Gastrocnemius medialis (tissue), 4 donors: ENCODE data around the gene TUBB. TPM values are rescaled to one million over a fixed set of nuclear protein-coding genes. Genes with fewer than 3 reads are reported as not detected.

Source experiments
- ATAC-seq, 2 donors: fragments of 150-250 bp; one replicate each; pipeline ENCODE4 v1.9.1; 2016
- DNase-seq, 2 donors: peaks; one replicate each; pipeline ENCODE4 v3.0.0-alpha.2; 2019
- H3K27ac ChIP-seq, 4 donors: fragments of 200-600 bp; sonication (generic); 1 replicate in 1 of 4; 2 replicates in 3 of 4; pipeline ENCODE4 v1.5.1; 2016 to 2018; ENCODE audit warnings: mild to moderate bottlenecking in 2 of 4, moderate library complexity in 1 of 4
- H3K27me3 ChIP-seq, 3 donors: fragments of 200-600 bp; sonication (generic) in 2 of 3; 1 replicate in 1 of 3; 2 replicates in 2 of 3; pipeline versions ENCODE4 v1.5.1 to v1.6.0; 2016 to 2019; ENCODE audit warnings: mild to moderate bottlenecking in 1 of 3, moderate library complexity in 1 of 3
- H3K36me3 ChIP-seq, 2 donors: fragments of 200-600 bp; sonication (generic) in 1 of 2; one replicate each; pipeline ENCODE4 v1.5.1; 2017 to 2018
- H3K4me1 ChIP-seq, 2 donors: fragments of 200-600 bp; sonication (generic) in 1 of 2; one replicate each; pipeline ENCODE4 v1.5.1; 2016 to 2017; ENCODE audit warnings: mild to moderate bottlenecking in 2 of 2
- H3K4me3 ChIP-seq, 4 donors: fragments of 200-600 bp; sonication (generic) in 3 of 4; 1 replicate in 1 of 4; 2 replicates in 3 of 4; pipeline ENCODE4 v1.5.1; 2016 to 2019; ENCODE audit warnings: mild to moderate bottlenecking in 2 of 4
- H3K9me3 ChIP-seq, 3 donors: fragments of 200-600 bp; sonication (generic) in 2 of 3; 1 replicate in 1 of 3; 2 replicates in 2 of 3; pipeline ENCODE4 v1.5.1; 2016 to 2019
- POLR2A ChIP-seq, 2 donors: fragments of 450-650 bp; IDR thresholded peaks; one replicate each; pipeline ENCODE4 v1.6.1; 2017; ENCODE audit warnings: antibody characterized with exemption in 2 of 2, mild to moderate bottlenecking in 2 of 2, moderate library complexity in 2 of 2
- in situ Hi-C, 4 donors: fragments of 200-750 bp; cut with MboI; loops; one replicate each; pipeline versions ENCODE4 v1.15.0 to v1.8.0; 2017; ENCODE audit warnings: low sequenced_read_pairs in 4 of 4
- intact Hi-C: fragments of 100-400 bp; cut with DNase I; formaldehyde crosslinking; loops from one replicate; pipeline ENCODE4 v1.15.1; 2023; ENCODE audit warnings: low total_unique reads
- total RNA-seq, 4 donors: library from RNA; depleted of rRNA; stranded (reverse); fragments of >200 nt; gene quantifications; one replicate each; pipeline versions ENCODE4 v1.1.0 to v1.2.3, GENCODE V29; 2016
- TF ChIP-seq, protein P1 (sequence below), 5 experiments: fragments of 450-650 bp in 3 of 5; fragments of 200-600 bp in 2 of 5; sonication (generic) in 2 of 5; IDR thresholded peaks in 4 of 5; conservative IDR thresholded peaks in 1 of 5; 1 replicate in 4 of 5; 2 replicates in 1 of 5; pipeline ENCODE4 v1.5.1; 2016 to 2019; ENCODE audit warnings: antibody characterized with exemption in 5 of 5, mild to moderate bottlenecking in 3 of 5, moderate library complexity in 3 of 5

Gene TUBB
- total RNA-seq, 4 donors from 2014 or later = 79.7 to 294 (median 193) TPM

- intact Hi-C loops (no loop called here), in situ Hi-C loops (no loop called here)
- no peaks in the 10 kb centered on the region for H3K36me3 ChIP-seq
- no peak overlapping the region for H3K4me3 ChIP-seq
- DNase-seq (no peak), ATAC-seq (no peak)
- no peak for TF ChIP-seq POLR2A (IDR thresholded peaks at IDR 0.05)
- TF ChIP-seq, protein P1, sequence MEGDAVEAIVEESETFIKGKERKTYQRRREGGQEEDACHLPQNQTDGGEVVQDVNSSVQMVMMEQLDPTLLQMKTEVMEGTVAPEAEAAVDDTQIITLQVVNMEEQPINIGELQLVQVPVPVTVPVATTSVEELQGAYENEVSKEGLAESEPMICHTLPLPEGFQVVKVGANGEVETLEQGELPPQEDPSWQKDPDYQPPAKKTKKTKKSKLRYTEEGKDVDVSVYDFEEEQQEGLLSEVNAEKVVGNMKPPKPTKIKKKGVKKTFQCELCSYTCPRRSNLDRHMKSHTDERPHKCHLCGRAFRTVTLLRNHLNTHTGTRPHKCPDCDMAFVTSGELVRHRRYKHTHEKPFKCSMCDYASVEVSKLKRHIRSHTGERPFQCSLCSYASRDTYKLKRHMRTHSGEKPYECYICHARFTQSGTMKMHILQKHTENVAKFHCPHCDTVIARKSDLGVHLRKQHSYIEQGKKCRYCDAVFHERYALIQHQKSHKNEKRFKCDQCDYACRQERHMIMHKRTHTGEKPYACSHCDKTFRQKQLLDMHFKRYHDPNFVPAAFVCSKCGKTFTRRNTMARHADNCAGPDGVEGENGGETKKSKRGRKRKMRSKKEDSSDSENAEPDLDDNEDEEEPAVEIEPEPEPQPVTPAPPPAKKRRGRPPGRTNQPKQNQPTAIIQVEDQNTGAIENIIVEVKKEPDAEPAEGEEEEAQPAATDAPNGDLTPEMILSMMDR (IDR thresholded peaks at IDR 0.05 in 4 of 5, conservative IDR thresholded peaks at IDR 0.05 in 1 of 5) = no peak
- no peaks in the 10 kb centered on the region for H3K27me3 ChIP-seq
- no peaks in the 10 kb centered on the region for H3K9me3 ChIP-seq
- peaks cover 0 to 9% of the 10 kb centered on the region in 2 donors for H3K4me1 ChIP-seq
- no peak overlapping the region for H3K27ac ChIP-seq
Observed at GRCh38 chr6:30767944-30768301, 47.8 kb downstream of the TUBB start.

- ATAC-seq (no peak), DNase-seq (no peak)
- TF ChIP-seq, protein P1 (IDR thresholded peaks at IDR 0.05 in 4 of 5, conservative IDR thresholded peaks at IDR 0.05 in 1 of 5) = no peak
- H3K27ac ChIP-seq = no peak overlapping the region
- no peaks in the 10 kb centered on the region for H3K9me3 ChIP-seq
- in situ Hi-C loops = no loop called here
- intact Hi-C loops = no loop called here
- H3K27me3 ChIP-seq = no peaks in the 10 kb centered on the region
- no peaks in the 10 kb centered on the region for H3K36me3 ChIP-seq
- H3K4me3 ChIP-seq = no peak overlapping the region
- H3K4me1 ChIP-seq = peaks cover 0 to 9% of the 10 kb centered on the region in 2 donors
Observed at GRCh38 chr6:30768634-30769087, 48.5 kb downstream of the TUBB start.

DNA sequence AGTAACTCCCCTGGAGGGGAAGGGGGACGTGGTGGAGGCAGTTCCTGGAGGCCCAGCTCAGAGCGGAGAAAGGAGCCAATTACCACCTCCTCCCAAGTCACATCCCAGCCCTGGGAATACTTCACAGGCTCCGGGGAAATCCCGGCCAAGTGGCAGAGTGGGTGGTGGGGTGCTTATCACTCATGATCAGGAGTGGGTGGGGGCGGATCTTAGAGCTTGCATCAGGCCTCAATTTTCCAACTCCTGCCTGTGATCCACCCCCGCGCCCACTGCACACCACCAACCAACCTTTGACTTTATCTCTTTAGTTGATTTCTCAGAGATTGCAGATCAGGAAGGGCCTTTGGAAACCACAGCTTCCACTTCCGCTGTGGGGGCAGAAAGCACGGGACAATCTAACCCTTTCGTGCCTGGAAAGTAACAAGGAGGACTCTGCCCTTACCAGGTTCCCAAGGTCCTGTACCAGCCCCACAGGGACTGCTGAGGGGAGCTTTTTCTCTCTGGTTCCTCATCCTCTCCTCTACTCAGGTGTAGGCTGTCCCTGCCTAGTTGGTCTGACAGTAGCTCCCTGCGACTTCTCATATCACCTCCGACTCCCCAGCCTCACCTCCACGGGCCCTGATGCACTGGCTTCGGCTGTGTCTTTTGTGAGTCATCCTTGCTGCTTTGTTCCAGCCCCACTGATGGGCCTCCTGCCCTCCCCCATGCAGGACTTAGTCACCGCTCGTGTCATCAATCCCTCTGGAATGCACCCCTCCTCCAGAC, 49.1 kb downstream of the TUBB start:
- Histone ChIP-seq H3K36me3 (no peaks in the 10 kb centered on the region), H3K4me3 (no peak overlapping the region), H3K27ac (no peak overlapping the region), H3K4me1 (peaks cover 0 to 5% of the 10 kb centered on the region in 2 donors), H3K27me3 (no peaks in the 10 kb centered on the region), H3K9me3 (no peaks in the 10 kb centered on the region)
- TF ChIP-seq POLR2A (IDR thresholded peaks at IDR 0.05) = no peak
- TF ChIP-seq, protein P1 (IDR thresholded peaks at IDR 0.05 in 4 of 5, conservative IDR thresholded peaks at IDR 0.05 in 1 of 5) = no peak
- ATAC-seq (peak in 1 of 2 donors; percentile 56), DNase-seq (no peak)
- in situ Hi-C loops = no loop called here
- intact Hi-C loops = no loop called here

DNA sequence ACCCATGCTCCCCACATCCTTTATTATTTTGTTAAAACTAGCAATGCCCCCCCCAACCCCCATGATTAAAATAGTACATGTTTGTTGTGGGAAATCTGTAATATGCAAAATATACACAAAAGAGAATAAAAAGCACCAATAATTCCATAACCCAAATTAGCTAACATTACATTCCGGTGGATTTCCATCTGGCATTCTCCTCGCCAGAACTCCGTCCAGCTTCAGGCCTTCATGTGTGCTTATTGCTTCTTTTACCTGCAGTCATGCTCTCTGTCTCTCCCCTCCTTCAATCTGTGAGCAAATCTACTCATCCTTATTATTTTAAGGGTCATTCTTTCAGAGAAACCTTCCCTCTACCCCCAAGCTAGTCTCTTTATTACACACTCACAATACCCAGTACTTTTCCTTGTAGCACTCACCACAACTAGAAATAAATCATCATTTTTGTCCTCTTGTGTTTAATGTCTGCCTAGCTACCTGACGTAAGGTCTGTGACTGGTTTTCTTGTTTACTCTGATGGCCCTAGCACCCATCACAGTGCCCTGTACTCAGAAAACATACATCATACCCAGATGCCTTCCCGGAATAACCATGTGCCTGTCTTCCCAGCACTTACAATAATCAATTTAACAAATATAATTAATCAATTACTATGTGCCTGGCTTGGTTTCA, 49.8 kb downstream of the TUBB start:
- no peak for TF ChIP-seq POLR2A (IDR thresholded peaks at IDR 0.05)
- TF ChIP-seq, protein P1 (IDR thresholded peaks at IDR 0.05 in 4 of 5, conservative IDR thresholded peaks at IDR 0.05 in 1 of 5) = no peak
- ATAC-seq = no peak
- Histone ChIP-seq H3K27me3 (no peaks in the 10 kb centered on the region), H3K4me3 (no peak overlapping the region), H3K36me3 (no peaks in the 10 kb centered on the region), H3K27ac (no peak overlapping the region), H3K9me3 (no peaks in the 10 kb centered on the region), H3K4me1 (peaks cover 5 to 6% of the 10 kb centered on the region in 2 donors)
- intact Hi-C loops = no loop called here
- DNase-seq = no peak
- in situ Hi-C loops = no loop called here
